GM18861 (cell line): ENCODE results near the gene PDE9A.

Experiments used
- ATAC-seq: cut with Tn5 transposase; IDR thresholded peaks from one replicate; pipeline ENCODE4 v1.9.1; 2021; ENCODE audit not compliant: unreplicated experiment

Gene PDE9A

DNA sequence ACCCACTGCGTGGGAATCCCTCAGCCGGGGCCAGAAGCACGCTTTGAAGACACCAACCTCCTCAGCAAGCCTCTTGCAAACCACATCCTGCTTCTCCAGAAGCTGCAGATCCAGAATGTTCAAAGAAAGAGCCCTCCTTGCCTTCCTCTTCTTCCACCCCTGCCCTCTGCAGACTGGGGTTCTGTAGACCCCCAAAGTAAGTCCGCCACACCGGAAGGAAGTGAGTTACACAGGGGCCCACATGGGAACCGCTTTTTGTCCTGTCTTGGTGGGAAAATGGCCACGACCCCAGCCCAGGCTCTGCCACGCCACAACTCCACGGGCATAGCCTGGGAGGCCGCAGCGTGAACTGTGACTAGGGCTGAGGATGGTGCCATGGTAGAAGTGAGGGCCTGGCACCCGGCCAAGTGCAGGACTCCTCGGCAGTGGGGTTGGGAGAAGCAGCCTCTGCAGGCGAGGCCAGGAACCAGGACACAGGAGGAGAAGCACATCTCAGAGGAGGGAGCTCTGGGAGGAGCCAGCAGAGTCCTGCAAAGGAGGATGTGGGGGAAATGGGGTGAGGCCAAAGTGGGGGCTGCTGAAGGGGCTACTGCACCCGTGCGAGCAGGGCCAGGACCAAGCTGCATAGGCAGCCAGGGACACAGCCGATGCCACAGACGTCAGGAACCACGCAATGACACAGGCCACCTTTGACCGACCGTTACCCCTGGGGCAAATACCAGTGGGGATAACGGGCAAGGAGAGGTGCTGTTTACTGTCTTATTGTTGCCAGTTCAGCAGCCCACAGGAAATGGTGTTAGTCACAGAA lies 30.9 kb downstream of the PDE9A start:
- no peak for ATAC-seq

DNA sequence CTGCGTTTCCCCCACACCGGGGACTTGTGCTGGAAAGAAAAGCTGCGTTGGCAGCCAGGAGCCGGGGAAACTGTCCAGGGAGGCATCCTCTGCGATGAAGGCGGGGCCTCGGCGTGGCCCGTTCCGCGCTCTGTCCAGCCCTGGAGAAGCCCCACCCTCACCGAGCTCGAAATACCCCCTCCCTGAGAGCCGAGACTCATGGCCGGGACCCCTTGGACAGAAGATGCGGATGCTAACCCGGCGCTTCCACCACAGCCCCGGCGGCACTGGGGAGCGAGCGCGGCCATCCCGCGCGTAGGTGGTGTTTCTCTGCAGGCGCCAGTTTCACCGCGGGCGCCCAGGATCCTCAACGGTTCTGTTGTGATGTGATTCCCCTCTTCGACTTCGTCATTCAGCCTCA lies 31.6 kb downstream of the PDE9A start:
- ATAC-seq = no peak

DNA sequence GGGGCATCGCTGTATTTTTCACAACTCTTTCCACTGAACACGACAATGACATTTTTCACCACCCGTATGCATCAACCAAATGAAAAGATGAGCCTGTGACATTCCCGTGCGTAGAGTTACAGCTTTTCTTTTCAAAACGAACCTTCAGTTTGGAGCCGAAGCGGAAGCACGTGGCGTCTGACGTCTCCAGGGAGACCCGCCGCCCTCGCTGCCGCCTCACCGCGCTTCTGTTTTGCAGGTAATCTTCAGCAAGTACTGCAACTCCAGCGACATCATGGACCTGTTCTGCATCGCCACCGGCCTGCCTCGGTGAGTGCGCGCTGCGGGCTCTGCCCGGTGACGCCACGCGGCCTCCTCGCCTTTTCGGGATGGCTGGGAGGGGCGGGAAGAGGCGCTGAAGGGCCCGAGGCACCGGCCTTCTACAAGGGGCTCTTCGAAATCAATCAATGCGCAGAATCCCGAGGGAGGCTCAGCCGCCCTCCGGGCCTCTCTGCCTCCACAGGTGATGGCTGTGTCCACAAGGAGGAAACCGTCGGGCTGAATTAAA lies 32.6 kb downstream of the PDE9A start:
- ATAC-seq = no peak

DNA sequence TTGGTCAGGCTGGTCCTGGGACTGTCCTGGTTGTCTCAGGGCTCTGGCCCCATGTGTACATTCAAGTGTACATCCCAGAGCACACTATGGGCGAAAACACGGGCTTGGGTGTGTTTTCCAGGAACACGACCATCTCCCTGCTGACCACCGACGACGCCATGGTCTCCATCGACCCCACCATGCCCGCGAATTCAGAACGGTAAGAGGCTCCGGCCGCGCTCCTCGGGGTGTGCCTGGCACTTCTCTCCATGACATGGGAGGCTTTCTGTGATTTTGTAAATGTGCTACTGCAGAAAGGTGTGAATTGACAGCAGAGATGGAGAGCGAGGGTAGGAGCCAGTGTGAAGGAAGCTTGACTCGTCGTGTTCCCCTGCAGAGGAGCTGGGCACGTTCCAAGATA lies 34.4 kb downstream of the PDE9A start:
- no peak for ATAC-seq

DNA sequence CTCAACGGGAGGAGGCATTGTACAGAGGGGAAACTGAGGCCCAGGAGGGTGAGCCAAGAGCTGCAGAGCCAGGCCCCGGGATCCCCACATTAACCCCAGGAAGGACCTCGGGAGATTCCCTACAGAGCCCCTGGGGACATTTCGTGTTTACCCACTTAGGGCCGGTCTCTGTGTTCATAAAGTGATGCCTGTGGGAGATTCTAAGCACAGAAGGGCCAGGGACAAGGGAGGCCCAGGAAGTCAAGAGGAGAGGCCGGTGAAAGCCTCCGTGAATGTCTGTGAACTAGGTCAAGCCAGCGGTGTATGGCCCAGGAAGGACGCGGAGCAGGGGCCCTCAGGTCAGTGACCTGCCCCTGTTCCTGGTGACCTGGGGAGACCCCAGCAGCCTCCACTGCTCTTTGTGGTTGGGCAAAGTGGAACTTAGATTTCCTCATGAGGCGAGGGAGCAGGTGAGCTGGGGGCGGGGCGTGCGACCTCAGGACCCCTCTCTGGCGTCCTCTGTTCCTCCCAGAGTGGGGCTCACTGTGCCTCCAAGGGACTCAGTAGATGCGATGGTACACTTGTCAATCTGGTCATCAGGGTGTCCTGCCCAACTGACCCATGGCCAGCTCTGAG lies 34.9 kb downstream of the PDE9A start:
- ATAC-seq = no peak

DNA sequence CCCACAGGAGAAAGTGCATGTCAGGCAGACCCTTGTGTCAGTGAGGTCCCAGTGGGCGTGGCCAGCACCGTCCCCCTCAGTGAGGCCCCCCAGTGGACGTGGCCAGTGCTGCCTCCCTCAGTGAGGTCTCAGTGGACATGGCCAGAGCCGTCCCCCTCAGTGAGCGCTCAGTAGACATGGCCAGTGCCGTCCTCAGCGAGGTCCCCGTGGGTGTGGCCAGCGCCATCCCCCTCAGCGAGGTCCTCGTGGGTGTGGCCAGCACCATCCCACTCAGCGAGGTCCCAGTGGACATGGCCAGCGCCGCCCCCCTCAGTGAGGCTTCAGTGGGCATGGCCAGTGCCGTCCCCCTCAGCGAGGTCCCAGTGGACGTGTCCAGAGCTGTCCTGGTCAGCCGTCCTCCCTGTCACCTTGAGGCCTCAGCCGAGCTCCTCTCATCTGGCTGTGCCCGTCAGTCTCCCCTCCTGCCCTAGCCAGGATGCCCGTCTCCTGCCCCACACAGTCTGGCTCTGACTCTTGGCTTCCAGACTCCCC lies 35.5 kb downstream of the PDE9A start:
- ATAC-seq = no peak

DNA sequence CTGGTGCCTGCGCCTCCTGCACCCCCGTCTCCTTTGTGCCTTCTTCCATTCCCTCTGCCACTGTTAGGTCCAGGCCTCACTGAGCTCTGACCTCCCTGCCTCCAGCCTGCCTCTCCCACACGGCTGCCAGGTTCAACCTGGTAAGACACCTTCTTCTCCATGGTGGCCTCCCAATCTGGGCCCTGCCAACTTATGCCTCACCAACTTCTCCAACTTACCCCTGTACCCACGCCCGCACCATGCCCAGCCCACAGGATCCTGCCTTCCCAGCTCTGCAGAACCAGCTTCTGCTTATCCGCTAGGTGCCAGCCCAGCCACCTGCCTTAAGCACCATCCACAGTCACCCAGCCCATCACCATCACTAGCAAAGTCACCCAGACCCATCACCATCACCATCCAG lies 37.2 kb downstream of the PDE9A start:
- no peak for ATAC-seq

DNA sequence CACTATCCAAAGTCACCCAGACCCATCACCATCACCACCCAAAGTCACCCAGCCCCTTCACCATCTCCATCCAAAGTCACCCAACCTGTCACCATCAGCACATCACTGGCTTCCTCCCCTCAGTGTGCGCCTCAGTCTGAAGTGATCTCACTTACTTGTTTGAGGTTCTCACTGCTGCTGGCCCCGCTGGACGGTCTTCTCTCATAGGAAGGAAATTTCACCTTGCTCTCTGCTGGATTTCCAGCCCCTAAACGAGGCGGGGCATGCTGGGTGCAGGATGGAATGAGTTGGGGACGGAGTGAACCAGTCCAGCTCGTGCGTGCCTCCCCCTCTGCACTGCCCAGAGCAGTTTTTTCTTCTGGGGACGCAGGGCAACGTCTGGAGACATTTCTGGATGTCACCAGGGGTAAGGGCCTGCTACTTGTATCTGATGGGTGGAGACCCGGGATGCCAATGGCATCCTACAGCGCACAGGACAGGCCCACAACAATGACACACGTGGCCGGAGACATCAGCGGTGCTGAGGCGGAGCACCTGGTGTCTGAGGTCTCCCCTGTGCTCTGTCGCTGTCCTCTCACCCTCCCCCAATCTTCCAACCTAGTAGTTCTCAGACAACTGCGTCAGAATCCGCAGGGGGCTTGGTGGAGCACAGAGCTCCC lies 38.6 kb downstream of the PDE9A start:
- no peak for ATAC-seq

DNA sequence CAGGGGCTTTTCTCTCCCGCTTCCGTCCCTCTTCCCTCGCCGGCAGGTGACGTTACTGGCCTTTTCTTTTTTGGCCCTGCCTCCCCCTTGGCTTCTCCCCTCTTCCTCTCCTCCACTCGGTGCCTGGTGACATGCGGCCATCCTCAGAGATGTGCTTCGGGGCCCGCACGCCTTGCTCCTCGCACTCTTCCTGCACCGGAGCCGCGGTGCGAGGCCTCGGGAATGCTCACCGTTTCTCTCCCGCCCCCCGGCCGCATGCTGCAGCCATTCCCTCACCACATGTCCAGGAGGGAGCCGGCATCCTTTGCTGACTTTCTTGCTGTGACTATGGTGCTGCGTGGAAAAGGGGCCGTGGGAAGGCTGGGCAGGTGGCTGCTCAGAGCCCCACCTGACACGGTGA lies 39.3 kb downstream of the PDE9A start:
- no peak for ATAC-seq

DNA sequence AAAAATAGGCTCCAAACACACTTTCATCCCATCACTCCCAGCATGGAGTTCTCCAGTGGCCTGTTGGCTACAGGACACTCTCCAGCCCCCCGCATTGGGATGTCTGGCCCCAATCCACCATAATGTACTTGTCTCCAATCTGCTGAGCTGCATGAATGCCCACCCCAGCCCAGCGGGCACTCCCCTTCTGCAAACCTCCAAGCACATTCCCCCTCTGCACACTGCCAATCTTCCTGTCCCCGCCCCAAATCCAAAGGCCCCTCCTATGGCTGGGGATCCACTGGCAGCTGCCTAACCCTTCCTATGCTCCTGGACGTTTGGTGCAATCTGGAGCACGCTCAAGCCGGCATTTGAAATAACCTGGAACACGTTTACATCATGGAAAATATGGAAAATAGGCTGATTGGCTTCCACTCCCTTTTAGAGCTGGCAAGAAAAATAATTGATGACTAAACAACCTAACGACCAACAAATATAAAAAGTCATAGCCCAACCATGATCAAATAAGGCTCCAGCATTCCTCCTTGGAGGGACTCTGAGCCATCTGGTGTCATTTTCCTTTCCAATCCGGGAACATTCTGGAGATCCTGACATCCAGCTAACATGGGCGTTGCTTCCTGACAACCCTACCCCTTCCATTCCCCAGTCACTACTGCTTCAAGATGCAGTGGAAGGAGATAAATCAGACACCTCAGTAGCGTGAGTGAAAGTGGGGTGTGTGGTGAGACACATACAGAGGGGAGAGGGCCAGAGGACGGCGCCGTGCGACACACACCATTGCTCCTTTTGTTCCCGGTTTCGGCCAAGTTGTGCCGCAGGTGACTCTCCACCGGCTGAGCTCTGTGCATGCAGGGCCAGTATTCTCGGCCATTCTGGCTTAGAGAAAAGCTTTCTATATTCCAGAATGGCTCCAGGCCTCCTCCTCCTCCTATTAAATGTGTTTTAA lies 41.6 kb downstream of the PDE9A start:
- ATAC-seq = no peak

DNA sequence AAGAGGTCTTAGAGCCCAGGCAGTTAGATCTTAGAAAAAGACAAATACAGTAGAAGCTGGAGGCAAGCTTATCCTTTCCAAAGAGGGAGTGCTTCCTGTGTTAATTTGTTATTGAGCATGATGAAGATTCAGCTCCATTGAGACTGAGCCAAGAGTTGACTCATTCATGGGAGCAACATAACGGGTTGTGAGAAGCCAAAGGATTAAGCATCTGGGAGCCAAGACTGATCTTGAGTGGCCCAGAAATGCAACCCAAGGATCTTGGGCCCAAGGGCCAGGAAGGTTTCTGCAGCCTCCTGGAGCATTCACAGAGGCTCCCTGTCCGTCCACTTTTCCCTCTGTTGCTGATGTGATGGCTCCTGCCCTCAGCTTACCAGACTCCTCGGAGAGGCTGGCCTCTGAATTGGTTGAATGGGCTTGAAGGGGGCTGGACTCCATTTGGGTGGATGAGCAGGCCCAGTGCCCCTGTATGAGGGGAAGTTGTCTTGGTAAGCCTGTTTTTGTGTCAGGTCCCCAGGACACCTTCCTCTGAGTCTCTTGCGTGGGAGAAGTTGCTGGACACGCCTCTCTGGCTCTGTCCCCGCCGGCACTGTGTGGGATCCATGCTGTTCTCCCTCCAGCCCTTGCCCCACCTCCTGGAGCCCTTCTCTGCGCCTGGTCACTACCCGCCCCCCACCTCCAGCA lies 42.4 kb downstream of the PDE9A start:
- ATAC-seq = no peak

DNA sequence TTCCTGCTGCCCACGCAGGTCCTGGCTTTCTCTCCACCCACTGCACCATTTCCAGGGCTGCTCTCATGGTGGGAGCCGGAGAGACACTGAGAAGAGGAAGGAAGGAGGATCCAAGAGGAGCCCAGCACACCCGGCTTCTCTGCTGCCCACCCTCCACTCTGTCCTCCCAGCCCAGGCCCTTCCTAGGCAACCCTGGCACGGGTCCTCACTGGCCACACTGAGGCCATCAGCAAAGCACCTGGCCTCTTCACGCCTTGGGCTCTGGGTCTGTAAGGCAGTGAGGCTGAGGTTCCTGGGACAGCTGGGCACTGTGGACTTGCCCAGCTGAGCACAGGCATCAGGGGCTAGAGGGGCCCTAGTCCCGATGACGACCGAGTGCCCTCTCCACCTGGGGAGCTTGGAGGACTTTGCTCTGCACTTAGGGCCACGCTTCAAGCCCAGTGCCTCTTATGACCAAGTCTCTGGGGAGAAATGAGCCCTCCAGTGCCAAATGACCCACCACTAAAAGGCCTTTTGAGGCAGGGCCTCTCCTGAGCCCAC lies 43.1 kb downstream of the PDE9A start:
- ATAC-seq = no peak

DNA sequence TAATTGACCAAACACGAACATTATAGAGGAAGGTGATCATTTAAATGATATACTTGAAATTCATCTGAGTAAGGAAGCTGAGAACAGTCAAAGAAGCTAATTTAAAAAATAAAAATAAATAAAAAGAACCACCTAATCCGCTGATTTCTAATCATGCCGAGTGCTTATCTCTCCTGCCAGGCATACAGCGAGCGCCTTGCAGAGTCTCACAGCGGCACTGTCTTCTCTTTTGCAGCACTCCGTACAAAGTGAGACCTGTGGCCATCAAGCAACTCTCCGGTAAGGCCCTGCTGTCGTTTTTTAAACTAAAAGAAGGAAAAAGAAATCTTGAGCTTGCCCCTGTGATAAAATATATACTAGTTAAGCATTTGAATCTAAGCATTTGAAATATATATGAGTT lies 45.3 kb downstream of the PDE9A start:
- ATAC-seq = no peak

DNA sequence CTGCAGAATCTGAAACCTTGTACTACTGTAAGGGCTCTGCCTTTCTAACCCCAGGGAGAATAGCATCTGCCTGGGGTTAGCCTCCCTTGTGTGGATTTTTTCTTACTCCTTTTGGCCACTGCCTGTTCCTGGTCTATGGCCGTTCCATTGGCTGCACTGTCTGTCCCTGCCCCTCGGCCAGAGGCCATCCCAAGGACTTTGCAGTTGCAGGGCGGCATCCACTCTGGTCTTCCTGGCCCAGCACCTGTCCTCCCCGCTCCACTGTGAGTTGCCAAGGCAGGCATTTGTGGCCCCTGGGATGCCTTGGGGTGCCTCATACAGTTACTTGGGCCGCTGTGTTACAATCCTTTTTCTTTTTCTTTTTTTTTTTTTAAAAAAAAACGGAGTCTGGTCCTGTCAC lies 45.8 kb downstream of the PDE9A start:
- no peak for ATAC-seq

DNA sequence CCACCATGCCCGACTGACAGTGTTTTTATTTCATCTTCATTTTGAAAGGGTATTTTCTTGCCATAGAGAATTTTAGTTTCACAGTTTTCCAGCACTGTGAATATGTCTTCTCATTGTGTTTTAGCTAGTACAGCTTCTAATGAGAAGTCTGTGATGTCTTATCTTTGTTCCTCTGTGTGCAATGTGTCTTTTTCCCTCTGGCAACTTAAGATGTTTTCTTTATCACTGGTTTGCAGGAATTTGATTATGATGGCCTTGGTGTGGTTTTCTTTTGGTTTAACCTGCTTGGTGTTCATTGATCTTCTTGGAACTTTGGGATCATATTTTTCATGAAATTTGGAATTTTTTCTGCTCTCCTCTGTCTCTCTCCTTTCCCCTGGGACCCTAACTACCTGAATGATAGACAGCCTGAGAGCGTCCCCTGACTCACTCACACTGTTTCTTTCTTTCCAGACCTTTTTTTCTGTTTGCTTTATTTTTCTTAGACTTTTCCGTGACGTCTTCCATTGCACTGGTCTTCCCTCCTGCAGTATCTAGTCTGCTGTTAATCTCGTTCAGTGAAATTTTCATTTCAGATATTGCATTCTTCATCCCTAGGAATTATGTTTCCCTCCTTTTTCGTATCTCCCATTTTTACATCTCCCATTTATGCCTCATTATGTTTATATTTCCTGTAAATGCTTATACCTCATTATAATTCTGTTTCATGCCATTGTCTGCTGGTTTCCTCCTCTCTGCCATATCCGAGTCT lies 48.5 kb downstream of the PDE9A start:
- no peak for ATAC-seq

DNA sequence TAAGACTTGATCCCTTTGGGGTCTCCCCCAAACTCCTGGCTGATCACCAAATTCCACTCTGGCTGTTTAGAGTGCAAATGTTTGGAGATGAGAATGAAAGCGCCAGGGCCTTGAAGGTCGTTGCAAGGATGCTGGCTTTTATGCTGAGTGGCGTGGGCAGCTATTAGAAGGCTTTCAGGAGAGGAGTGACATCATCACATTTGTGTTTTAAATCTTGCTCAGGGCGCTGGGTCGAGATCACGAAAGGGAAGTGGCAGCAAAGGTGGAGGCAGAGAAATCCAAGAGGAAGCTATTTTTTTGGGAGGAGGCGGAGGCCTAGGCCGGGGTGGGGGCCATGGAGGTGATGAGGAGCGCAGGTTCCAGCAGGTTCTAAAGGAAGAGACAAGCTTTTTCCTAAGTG lies 49.3 kb downstream of the PDE9A start:
- ATAC-seq = no peak

DNA sequence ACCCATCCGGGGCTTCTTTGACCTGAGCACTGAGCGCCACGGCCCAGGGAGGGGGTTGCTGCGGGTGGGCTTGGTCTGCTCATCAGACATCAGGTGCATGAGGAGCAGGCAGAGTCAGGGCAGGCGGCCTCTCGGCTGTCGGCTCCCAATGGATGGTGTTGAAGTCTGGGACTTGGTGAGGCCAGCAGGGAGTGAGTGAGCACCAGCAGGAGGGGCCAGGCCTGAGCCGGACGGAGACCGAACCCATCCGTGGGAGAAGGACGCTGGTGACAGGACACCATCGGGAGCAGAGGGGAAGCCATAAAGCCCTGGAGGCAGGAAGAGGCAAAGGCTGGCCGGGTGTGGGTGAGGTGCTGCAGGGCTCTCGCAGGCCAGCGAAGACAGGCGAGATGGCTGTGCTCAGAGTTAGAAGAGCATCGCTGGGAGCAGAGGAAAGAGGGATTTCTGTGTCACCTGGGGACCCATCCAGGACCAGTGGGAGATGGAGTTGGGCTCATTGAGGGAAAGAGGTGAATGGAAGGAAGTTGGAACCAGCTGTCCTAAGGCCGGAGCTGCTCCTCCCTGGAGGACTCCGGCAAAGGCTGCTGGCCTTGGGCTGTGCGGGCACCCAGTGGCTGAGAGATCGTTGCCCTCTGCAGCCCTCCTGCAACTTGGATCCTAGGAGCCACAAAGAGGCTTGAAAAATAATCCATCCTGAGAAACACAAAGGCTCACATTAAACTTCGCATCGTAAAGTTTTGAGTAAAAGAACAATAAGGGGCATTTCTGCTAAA lies 49.9 kb downstream of the PDE9A start:
- no peak for ATAC-seq

DNA sequence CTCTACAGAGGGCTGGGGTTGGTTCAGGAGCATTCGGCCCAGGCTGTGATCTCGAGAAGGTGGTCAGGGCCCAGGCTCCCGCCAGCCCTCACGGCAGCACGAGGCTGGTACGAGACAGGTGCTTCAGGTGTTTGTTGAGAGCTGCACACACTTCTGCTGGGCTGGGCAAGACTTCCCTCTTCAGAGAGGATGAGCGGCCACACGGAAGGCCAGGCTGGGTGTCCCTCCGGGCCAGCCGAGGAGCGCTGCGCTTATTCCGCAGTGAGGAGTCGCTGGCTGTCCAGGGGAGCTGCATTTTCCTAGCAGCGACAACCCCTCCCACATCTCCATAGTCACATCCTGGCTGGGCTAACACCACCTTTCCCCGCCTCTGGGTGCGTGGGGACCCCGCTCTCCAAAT lies 50.5 kb downstream of the PDE9A start:
- ATAC-seq = no peak
